HG03378 (cell line): ENCODE measurements around the gene NPIPA1.
"Not testable (repeated sequence)": the region's sequence is repeated elsewhere in the genome, so short reads cannot be mapped to it uniquely, and the experiment has no call there.

Source experiments
- ATAC-seq: cut with Tn5 transposase; IDR thresholded peaks from one replicate; pipeline ENCODE4 v1.9.1; 2021; ENCODE audit warnings: mild to moderate bottlenecking, moderate library complexity; ENCODE audit not compliant: unreplicated experiment

NPIPA1 gene

DNA sequence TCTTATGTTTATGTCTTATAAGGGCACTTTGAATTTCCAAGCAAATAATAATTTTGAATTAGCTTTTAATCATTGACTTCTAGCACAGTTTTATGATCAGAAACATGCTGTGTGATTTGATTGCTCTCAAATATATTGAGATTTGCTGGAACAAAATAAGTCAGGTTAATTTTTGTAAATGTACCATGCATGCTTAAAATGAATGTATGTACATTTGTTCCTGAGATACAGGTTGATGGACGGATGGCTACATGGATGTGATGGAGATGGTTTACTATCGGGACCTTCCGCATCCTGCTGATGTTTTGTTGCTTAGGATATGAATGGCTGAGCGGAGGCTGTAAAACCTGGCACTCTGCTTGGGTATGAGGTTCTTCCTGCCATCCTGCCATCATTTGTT lies at the start of gene NPIPA1:
Gene NPIPA1 (plus strand): TSS at position 301 of the 400 bp plus-strand sequence. CDS start 0 bp downstream, at position 301.
- ATAC-seq = not testable (repeated sequence)

DNA sequence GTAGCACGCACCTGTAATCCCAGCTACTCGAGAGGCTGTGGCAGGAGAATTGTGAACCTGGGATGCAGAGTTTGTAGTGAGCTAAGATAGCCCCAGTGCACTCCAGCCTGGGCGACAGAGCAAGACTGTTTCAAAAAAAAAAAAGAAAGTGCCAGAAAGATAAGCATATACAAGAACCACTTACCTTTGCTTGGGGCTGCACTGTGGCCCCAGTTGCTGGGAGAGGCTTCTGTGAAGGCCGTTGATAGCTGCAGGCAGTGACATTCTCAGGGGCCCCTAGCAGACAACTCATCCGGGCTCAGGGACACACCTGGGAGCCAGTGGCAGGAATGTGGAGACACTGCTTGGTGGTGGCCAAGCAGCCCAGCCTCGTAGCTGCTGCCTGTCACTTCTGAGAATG lies 45.1 kb upstream of the NPIPA1 start:
- ATAC-seq = not testable (repeated sequence)

DNA sequence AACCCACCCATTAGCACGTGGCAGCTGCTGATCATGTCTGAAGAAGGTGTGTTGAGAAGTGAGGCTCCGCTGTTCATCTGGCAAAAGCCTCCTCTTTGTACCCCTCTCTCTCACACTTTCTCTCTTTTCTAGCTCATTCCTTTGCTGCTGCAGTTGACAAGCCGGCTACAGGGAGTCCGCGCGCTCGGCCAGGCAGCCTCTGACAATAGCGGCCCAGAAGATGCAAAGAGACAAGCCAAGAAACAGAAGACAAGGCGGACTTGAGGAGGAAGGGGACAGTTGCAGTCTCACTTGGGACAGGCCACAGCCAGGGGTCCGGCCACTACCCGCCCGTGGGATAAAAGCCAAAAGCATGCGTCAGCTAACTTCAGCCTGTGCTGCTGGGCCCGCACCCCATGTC lies 41.9 kb upstream of the NPIPA1 start:
- ATAC-seq = not testable (repeated sequence)

DNA sequence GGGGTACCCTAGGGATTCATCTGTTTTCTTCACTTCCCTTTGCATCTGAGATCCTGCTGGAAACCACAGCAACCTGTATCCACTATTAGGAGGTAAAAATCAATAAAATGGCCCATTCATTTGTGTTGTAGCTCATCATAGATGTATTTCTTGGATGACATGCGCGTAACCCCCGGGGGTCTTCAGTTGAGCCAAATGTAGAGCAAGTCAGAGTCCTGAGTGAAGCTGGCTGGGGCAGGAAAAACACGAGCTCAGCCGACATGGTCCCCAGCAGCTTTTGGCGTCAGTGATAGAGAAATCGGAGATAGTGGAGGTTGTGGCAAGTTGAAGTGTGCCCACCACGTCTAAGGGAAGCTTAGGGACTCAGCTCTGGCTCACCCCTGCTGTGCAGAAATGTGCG lies 41.2 kb upstream of the NPIPA1 start:
- ATAC-seq = not testable (repeated sequence)

DNA sequence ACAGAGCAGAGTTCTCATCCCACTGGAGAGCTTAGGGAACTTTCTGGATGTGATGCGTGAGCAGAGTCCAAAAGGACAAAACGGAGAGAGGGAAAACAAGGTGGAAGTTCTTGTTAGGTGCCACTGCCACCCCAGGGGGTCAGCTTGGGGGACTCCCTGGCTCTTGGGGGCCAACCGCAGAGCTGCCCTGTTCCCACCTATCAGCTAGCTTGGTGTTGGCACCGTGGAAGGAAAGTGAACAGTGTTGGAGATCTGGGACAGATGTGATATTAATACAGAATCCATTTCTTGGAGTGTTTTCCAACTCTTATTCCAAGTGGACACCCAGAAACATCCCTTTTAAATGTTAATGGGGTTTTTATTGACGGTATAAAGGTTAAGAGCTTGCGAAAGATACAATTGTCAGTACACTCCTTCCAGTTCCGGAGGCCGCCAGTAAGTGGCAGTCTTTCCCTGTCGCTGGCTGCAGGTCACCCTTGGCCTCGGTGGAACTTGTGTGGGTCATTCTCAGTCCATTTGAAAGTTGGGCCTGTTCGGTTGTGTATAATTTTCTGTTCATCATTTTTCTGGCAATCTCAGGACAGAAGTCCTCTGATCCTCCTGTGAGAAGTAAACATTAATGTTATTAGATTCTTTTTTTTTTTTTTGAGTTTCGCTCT lies 40.1 kb upstream of the NPIPA1 start:
- not testable (repeated sequence) for ATAC-seq

DNA sequence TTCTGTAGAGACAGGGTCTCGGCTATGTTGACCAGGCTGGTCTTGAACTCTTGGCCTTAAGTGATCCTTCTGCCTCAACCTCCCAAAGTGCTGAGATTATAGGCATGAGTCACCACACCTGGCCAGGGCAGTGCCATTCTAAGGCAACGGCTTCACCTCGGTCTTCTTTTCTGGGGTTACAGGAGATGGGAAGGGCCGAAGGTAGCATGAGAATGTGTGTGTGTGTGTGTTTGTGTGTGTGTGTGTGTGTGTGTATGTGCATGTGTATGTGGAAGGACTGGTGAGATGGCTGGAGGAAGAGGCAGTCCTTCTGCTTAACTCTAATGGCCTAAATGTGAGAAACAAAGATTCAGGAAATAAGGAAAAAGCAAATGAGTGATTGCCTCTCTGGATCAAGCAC lies 39.1 kb upstream of the NPIPA1 start:
- not testable (repeated sequence) for ATAC-seq

DNA sequence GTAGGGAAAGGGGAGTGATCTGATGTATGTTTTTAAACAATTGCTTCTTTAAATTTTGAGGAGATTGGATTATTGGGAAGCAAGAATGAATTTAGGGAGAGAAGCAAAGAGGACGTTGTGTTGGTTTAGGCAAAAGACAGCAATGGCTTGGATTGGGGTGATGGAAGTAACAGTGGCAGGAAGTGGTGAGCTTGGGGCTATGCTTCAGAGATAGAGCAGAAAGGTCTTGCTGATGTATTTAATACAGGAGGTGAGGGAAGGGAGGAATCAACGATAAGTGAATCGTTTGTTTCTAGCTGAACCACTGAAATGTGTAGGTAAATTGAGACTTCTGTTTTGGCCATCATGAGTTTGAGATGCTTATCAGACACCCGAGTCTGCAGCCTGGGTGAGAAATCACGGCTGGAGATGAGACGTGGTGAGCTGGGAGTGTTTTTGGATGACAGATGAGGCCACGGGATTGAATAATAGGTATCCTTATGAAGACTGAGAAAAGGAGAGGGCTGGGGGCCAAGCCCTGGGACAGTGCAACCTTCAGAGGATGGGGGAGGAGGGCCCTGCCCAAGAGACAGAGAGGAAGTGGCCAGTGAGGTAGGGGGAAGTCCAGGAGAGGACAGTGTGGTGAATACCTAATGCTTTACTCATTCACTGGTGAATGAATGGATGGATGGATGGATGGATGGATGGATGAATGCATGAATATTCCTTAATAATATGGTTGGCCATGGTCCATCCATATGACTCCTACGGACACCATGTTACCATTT lies 33.9 kb upstream of the NPIPA1 start:
- not testable (repeated sequence) for ATAC-seq

DNA sequence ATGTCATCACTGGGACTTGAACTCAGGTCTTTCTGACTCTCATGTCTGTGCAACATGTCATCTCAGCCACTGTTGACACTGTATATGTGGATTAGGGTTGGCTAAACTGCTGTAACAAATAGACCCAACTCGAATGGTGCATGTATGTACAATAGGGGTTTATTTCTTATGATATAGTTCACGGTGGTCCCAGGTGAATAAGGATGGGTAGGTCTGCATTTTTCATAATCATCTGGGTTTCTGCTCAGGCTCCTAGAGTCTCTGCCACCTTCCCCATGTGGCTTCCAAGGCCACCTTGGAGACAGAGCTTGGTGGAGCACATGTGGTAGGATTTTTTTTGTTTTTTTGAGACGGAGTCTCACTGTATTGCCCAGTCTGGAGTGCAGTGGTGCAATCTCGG lies 27.5 kb upstream of the NPIPA1 start:
- not testable (repeated sequence) for ATAC-seq

DNA sequence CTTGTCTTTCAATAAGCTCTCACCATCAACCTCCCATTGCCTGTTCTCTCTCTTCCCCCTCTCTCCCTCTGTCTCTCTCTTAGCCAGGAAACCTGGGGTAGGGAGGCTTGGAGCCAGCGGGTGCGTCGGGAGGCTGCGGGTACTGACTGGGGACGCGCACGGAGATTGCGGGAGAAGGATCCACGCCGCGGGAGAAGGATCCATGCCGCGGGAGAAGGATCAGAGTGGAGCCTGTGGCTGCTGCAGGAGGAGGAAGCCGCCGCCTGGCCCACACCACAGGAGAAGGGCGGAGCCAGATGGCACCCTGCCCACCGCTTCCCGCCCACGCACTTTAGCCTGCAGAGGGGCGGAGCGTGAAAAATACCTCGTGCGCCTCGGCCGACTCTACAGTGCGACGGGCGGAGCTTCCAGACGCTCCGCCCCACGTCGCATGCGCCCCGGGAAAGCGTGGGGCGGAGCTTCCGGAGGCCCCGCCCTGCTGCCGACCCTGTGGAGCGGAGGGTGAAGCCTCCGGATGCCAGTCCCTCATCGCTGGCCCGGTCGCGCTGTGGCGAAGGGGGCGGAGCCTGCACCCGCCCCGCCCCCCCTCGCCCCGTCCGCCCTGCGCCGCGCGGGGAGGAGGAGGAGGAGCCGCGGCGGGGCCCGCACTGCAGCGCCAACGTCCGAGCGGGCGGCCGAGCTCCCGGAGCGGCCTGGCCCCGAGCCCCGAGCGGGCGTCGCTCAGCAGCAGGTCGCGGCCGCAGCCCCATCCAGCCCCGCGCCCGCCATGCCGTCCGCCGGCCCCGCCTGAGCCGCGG lies 26.2 kb upstream of the NPIPA1 start:
- ATAC-seq = not testable (repeated sequence)

DNA sequence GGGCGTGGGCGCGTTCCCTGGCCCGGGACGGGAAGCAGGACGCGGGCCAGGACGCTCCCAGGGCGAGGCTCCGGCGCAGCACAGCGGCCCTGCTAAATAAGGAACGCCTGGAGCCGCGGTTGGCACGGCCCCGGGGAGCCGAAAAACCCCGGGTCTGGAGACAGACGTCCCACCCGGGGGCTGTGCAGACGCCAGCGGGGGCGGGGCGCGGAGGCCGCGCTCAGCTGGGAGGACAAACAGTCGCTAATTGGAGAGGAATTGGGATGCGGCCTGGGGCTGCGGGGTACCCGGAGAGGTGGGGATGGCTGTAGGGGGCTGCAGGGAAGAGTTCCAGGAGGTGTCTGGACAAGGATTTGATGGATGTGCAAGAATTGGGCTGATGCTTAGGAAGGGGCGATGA lies 25.3 kb upstream of the NPIPA1 start:
- ATAC-seq = not testable (repeated sequence)

DNA sequence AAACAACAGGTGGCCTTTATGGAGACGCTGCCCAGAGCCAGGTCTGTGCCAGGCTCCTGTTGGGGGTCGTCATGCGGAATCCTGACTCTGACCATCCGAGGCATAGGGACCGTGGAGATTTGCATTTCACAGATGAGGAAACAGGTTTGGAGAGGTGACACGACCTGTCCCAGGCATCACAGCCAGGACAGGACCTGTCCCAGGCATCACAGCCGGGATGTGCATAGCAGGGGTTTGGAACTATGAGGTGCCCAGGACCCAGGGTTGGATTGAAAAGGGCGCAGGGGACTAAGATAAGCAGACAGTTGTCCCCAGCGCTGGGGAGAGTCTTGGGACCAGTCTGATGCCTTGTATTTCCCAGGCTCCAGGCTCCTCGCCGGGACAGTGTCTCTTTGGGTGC lies 24.7 kb upstream of the NPIPA1 start:
- not testable (repeated sequence) for ATAC-seq

DNA sequence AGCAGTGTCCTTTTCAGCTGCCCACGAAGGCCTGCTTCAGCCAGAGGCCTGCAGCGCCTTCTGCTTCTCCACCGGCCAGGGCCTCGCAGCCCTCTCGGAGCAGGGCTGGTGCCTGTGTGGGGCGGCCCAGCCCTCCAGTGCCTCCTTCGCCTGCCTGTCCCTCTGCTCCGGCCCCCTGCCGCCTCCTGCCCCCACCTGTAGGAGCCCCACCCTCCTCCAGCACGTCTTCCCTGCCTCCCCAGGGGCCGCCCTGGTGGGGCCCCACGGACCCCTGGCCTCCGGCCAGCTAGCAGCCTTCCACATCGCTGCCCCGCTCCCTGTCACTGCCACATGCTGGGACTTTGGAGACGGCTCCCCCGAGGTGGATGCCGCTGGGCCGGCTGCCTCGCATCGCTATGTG lies 18.7 kb upstream of the NPIPA1 start:
- ATAC-seq = not testable (repeated sequence)

DNA sequence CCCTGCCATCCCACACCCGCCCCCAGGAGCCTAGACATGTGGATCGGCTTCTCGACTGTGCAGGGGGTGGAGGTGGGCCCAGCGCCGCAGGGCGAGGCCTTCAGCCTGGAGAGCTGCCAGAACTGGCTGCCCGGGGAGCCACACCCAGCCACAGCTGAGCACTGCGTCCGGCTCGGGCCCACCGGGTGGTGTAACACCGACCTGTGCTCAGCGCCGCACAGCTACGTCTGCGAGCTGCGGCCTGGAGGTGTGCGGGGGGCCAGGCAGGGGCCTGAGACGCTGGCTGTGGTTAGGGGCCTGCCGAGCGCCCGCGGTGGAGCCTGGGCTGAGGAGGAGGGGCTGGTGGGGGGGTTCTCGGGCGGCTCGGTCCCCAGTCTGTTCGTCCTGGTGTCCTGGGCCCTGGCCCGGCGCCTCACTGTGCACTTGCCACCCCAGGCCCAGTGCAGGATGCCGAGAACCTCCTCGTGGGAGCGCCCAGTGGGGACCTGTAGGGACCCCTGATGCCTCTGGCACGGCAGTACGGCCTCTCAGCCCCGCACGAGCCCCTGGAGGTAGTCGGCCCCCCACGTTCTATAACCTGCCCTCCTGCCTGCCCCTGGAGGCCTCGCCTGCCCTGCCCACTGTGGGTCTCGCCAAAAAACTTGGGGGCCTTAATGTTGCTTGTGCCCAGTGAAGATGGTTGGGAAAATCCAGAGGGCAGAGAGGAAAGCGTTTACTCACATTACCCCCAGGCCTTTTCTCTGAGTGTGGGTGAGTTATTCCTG lies 17.2 kb upstream of the NPIPA1 start:
- not testable (repeated sequence) for ATAC-seq

DNA sequence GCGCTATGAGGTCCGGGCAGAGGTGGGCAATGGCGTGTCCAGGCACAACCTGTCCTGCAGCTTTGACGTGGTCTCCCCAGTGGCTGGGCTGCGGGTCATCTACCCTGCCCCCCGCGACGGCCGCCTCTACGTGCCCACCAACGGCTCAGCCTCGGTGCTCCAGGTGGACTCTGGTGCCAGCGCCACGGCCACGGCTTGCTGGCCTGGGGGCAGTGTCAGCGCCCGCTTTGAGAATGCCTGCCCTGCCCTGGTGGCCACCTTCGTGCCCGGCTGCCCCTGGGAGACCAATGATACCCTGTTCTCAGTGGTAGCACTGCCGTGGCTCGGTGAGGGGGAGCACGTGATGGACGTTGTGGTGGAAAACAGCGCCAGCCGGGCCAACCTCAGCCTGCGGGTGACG lies 15.0 kb upstream of the NPIPA1 start:
- not testable (repeated sequence) for ATAC-seq

DNA sequence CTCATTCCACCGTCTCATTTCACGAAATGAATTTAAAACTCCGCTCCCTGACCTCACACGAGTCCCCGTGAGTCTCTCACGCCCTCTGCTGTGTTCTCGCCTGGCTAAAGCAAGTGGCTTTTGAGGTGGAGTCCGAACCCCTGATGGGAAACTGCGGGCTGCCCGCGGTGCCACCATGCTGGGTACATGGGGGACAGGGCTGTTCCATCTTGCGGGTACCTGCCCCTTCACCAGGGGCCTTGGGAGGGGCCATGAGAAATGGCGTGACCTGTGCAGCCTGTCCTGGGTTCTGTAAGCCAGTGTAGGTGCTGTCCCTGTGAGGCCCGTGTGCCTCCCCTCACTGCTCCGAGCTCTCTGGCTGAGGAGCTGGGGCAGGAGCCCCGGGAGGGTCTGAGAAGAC lies 14.3 kb upstream of the NPIPA1 start:
- not testable (repeated sequence) for ATAC-seq

DNA sequence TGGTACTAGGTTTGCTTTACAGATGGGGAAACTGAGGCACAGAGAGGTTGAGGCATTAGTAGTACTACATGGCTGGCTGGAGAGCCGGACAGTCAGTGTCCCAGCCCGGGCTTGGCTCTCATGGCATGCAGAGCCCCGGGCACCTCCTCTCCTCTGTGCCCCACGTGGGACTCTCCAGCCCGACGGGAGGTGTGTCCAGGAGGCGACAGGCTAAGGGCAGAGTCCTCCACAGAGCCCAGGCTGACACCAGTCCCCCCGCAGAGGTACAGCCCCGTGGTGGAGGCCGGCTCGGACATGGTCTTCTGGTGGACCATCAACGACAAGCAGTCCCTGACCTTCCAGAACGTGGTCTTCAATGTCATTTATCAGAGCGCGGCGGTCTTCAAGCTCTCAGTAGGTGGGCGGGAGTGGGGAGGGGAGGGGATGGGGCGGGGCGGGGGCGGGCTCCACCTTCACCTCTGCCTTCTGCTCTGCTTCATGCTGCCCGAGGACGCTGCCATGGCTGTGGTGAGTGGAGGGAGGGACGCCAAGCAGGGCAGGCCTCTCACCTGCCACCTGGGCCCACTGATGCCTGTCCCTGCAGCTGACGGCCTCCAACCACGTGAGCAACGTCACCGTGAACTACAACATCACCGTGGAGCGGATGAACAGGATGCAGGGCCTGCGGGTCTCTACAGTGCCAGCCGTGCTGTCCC lies 13.7 kb upstream of the NPIPA1 start:
- not testable (repeated sequence) for ATAC-seq

DNA sequence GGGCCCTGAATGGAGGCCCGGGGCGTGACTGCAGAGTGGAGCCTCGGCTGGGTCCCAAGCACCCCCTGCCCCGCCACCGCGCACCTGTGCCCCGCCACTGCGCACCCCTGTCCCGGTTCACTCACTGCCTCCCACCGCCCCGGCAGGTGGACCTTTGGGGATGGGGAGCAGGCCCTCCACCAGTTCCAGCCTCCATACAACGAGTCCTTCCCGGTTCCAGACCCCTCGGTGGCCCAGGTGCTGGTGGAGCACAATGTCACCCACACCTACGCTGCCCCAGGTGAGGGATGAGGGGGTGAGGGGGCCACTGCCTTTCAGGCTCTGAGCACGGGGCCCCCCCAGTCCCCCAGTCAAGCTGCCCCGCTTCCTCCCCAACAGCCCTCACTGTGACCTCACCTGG lies 12.9 kb upstream of the NPIPA1 start:
- not testable (repeated sequence) for ATAC-seq

DNA sequence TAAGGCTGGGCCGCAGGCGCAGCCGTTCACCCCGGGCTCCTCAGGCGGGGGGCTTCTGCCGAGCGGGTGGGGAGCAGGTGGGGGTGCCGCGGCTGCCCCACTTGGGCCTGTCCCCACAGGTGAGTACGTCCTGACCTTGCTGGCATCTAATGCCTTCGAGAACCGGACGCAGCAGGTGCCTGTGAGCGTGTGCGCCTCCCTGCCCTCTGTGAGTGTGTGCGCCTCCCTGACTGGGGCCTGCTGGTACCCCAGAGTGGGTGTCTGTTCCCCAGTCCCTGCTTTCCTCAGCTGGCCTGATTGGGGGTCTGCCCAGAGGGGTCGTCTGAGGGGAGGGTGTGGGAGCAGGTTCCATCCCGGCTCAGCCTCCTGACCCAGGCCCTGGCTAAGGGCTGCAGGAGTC lies 12.3 kb upstream of the NPIPA1 start:
- not testable (repeated sequence) for ATAC-seq

DNA sequence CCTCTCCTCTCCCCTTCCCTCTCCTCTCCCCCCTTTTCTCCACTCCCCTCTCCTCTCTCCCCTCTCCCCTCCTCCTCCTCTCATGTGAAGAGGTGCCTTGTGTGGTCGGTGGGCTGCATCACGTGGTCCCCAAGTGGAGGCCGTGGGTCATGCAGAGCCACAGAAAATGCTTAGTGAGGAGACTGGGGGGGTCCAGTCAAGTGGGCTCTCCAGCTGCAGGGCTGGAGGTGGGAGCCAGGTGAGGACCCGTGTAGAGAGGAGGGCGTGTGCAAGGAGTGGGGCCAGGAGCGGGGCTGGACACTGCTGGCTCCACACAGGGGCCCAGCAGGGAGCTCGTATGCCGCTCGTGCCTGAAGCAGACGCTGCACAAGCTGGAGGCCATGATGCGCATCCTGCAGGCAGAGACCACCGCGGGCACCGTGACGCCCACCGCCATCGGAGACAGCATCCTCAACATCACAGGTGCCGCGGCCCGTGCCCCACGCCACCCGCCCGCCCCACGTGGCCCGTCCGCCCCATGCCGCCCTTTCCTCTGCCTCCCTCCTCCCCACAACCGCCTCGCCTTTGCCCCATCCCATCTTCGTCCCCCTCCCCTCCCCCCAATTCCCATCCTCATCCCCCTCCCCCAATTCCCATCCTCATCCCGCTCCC lies 9.1 kb upstream of the NPIPA1 start:
- not testable (repeated sequence) for ATAC-seq

DNA sequence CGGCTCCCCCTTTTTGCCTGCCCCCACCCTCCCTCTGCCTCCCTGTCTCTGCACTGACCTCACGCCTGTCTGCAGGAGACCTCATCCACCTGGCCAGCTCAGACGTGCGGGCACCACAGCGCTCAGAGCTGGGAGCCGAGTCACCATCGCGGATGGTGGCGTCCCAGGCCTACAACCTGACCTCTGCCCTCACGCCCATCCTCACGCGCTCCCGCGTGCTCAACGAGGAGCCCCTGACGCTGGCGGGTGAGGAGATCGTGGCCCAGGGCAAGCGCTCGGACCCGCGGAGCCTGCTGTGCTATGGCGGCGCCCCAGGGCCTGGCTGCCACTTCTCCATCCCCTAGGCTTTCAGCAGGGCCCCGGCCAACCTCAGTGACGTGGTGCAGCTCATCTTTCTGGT lies 8.1 kb upstream of the NPIPA1 start:
- not testable (repeated sequence) for ATAC-seq
